Parathyroid adenoma (tissue), 2 donors: Measurements from ENCODE around the gene C14orf180.

ENCODE experiments used
- H2AFZ ChIP-seq: fragments of 300-600 bp; sonication (generic); one replicate; pipeline ENCODE4 v1.7.0; 2017; ENCODE audit warnings: antibody characterized with exemption, mild to moderate bottlenecking
- H3K27ac ChIP-seq: fragments of 300-600 bp; sonication (generic); one replicate; pipeline ENCODE4 v1.7.0; 2017
- H3K27me3 ChIP-seq: fragments of 300-600 bp; sonication (generic); one replicate; pipeline ENCODE4 v1.7.0; 2017; ENCODE audit warnings: low read length; ENCODE audit not compliant: control insufficient read depth, insufficient read depth
- H3K36me3 ChIP-seq: fragments of 300-600 bp; sonication (generic); one replicate; pipeline ENCODE4 v1.7.0; 2017; ENCODE audit warnings: low read length; ENCODE audit not compliant: control insufficient read depth, insufficient read depth
- H3K4me1 ChIP-seq: fragments of 300-600 bp; sonication (generic); one replicate; pipeline ENCODE4 v1.7.0; 2017; ENCODE audit warnings: control low read depth
- H3K4me2 ChIP-seq: fragments of 300-600 bp; sonication (generic); one replicate; pipeline ENCODE4 v1.7.0; 2017; ENCODE audit warnings: low read length
- H3K4me3 ChIP-seq: fragments of 300-600 bp; sonication (generic); one replicate; pipeline ENCODE4 v1.7.0; 2017; ENCODE audit warnings: low read depth, low read length
- H3K79me2 ChIP-seq: fragments of 300-600 bp; sonication (generic); one replicate; pipeline ENCODE4 v1.7.0; 2017; ENCODE audit warnings: control low read depth
- H3K9ac ChIP-seq: fragments of 300-600 bp; sonication (generic); one replicate; pipeline ENCODE4 v1.7.0; 2017; ENCODE audit warnings: mild to moderate bottlenecking
- H3K9me3 ChIP-seq: fragments of 300-600 bp; sonication (generic); one replicate; pipeline ENCODE4 v1.7.0; 2017; ENCODE audit warnings: low read length; ENCODE audit not compliant: control insufficient read depth
- TF ChIP-seq, protein P1 (sequence below): fragments of 300-600 bp; sonication (generic); IDR thresholded peaks from one replicate; pipeline ENCODE4 v1.7.0; 2017; ENCODE audit warnings: antibody characterized with exemption, mild to moderate bottlenecking
- donor health status: primary hyperparathyroidism.

C14orf180 gene

DNA sequence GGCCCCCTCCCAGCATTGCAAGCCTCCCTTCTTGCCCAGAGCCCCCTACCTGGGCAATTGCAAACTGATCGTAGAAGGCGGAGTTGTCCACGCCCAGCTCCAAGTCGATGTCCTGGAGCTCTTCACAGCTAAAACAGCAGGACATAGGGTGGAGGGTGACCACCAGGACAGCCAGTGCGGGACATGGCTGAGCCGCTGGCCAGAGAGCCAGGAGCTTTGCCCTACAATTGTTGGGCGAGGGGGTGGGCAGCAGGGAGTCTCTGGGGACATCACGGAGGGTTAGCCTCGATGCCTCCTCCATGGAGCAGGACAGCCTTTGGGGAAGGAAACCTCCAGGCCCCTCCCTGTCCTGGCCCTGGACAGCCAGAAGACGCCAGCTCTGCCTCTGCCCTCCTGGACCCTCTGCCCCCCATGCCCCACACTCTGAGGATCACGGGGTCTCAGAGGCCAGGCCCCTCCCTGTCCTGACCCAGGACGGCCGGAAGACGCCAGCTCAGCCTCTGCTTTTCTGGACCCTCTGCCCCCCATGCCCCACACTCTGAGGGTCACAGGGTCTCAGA is 15.6 kb downstream of the C14orf180 start:
- Histone ChIP-seq H3K9me3 (no peaks in the 10 kb centered on the region), H3K27me3 (no peaks in the 10 kb centered on the region), H3K4me2 (no peak overlapping the region), H3K36me3 (no peaks in the 10 kb centered on the region), H3K27ac (no peak overlapping the region), H2AFZ (no peak overlapping the region), H3K4me3 (no peak overlapping the region), H3K79me2 (no peaks in the 10 kb centered on the region), H3K9ac (no peak overlapping the region), H3K4me1 (peaks cover 18% of the 10 kb centered on the region)
- TF ChIP-seq, protein P1, sequence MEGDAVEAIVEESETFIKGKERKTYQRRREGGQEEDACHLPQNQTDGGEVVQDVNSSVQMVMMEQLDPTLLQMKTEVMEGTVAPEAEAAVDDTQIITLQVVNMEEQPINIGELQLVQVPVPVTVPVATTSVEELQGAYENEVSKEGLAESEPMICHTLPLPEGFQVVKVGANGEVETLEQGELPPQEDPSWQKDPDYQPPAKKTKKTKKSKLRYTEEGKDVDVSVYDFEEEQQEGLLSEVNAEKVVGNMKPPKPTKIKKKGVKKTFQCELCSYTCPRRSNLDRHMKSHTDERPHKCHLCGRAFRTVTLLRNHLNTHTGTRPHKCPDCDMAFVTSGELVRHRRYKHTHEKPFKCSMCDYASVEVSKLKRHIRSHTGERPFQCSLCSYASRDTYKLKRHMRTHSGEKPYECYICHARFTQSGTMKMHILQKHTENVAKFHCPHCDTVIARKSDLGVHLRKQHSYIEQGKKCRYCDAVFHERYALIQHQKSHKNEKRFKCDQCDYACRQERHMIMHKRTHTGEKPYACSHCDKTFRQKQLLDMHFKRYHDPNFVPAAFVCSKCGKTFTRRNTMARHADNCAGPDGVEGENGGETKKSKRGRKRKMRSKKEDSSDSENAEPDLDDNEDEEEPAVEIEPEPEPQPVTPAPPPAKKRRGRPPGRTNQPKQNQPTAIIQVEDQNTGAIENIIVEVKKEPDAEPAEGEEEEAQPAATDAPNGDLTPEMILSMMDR: no peak

DNA sequence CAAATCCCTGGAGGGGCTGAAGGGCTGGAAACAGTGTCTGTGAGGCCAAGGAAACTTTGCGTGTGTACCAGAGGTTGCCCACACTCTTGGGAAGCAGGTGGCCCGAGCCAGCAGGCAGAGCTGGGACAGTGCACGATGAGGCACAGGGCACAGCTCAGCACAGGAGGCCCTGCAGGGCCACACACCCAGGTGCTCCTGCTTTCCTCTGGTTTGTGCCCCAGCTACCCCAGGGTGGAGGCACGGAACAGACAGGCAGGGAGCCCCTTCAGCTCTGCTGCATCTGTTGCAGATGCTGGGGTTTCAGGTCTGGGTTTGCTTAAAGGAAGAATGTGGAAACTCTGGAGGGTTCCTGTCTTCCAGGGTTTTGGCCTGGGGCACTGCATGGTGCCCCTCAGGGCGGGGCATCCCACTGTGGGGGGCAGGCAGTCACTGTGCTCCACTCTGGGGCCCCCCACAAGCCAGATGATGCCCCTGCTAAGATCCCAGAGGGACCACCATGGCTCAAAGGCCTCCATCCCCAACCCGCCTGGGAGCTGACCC is 16.4 kb downstream of the C14orf180 start:
- Histone ChIP-seq H3K4me2 (no peak overlapping the region), H3K27me3 (no peaks in the 10 kb centered on the region), H3K9ac (no peak overlapping the region), H3K27ac (no peak overlapping the region), H2AFZ (no peak overlapping the region), H3K4me1 (peaks cover 18% of the 10 kb centered on the region), H3K9me3 (no peaks in the 10 kb centered on the region), H3K79me2 (no peaks in the 10 kb centered on the region), H3K36me3 (no peaks in the 10 kb centered on the region), H3K4me3 (no peak overlapping the region)
- TF ChIP-seq, protein P1: no peak

DNA sequence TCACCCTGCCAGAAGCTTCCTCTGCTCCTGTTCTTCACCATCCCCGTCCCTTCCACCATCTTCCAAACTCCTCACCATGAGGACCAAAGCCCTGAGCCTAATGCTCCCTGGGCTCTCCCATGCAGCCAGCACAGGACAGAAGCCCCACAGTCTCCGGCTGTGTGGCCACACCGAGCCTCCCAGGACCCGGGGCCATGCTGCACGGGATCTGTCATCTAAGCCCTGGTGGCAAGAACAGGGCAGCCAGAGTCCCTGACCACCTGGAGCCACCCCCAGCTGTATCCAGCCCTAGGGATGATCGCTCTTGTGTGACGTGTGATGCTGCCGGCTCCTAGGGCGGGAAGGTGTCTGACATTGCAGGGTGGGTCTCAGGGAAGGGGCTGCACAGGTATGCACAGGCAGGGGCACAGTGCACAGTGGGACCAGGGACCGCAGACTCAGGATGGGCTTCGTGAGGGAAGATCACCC is 16.9 kb downstream of the C14orf180 start:
- Histone ChIP-seq H3K9me3 (no peaks in the 10 kb centered on the region), H2AFZ (no peak overlapping the region), H3K27ac (no peak overlapping the region), H3K9ac (no peak overlapping the region), H3K27me3 (no peaks in the 10 kb centered on the region), H3K4me3 (no peak overlapping the region), H3K4me2 (no peak overlapping the region), H3K4me1 (peaks cover 18% of the 10 kb centered on the region), H3K36me3 (no peaks in the 10 kb centered on the region), H3K79me2 (no peaks in the 10 kb centered on the region)
- TF ChIP-seq, protein P1: no peak

DNA sequence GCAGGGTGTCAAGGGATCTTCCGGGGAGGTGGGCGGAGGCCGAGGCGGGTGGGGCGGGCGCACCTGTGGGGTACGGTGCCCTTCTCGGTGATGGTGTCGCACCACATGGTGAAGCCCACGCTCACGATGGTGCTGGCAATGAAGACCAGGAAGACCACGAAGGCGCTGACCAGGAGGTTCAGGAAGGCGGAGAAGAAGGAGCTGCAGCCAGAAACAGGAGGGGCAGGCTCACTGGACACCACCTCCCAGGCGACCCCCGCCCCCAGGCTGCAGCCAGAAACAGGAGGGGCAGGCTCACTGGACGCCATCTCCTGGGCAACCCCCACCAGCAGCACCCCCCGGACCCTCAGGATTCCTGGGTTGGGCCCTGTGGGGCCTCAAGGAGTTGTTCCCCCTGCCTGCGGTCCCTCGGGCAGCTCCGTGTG is 17.4 kb downstream of the C14orf180 start:
- H3K27ac ChIP-seq: no peak overlapping the region
- no peaks in the 10 kb centered on the region for H3K9me3 ChIP-seq
- TF ChIP-seq, protein P1: no peak
- no peak overlapping the region for H2AFZ ChIP-seq
- no peak overlapping the region for H3K4me3 ChIP-seq
- no peaks in the 10 kb centered on the region for H3K79me2 ChIP-seq
- no peaks in the 10 kb centered on the region for H3K36me3 ChIP-seq
- peaks cover 22% of the 10 kb centered on the region for H3K4me1 ChIP-seq
- H3K27me3 ChIP-seq: no peaks in the 10 kb centered on the region
- no peak overlapping the region for H3K4me2 ChIP-seq
- H3K9ac ChIP-seq: no peak overlapping the region

DNA sequence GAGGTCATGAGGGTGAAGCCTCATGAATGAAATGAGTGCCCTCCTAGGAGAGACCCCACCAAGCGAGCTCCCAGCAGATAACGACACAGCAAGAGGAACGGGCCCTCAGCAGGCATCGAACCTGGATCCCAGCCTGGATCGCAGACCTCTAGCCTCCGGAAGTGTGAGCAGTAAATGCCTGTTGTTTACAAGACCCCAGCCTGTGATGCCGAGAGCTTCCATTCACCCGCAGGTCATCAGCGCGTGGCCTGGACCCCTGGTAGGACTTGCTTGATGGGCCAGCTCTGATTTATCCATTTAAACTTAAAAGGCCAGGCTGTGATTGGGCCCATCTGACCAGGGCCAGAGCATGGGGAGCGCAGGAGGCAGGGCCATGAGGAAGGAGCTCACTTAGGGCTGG is 18.0 kb downstream of the C14orf180 start:
- Histone ChIP-seq H3K79me2 (no peaks in the 10 kb centered on the region), H3K9me3 (no peaks in the 10 kb centered on the region), H3K36me3 (no peaks in the 10 kb centered on the region), H3K4me3 (no peak overlapping the region), H3K27ac (no peak overlapping the region), H3K4me1 (peaks cover 25% of the 10 kb centered on the region), H3K27me3 (no peaks in the 10 kb centered on the region), H3K4me2 (no peak overlapping the region), H3K9ac (no peak overlapping the region), H2AFZ (no peak overlapping the region)
- TF ChIP-seq, protein P1: no peak
